Neural cell (in vitro differentiated cells): ENCODE data around the gene SH3BGRL.

ENCODE experiments used
- EP300 ChIP-seq: fragments of 450-650 bp; conservative IDR thresholded peaks from 2 replicates; pipeline ENCODE4 v1.6.1; 2014; ENCODE audit warnings: antibody characterized with exemption, mild to moderate bottlenecking, moderate library complexity; ENCODE audit not compliant: poor library complexity, severe bottlenecking
- RAD21 ChIP-seq: fragments of 450-650 bp; conservative IDR thresholded peaks from 2 replicates; pipeline ENCODE4 v1.6.1; 2014; ENCODE audit warnings: antibody characterized with exemption, mild to moderate bottlenecking, moderate library complexity

DNA sequence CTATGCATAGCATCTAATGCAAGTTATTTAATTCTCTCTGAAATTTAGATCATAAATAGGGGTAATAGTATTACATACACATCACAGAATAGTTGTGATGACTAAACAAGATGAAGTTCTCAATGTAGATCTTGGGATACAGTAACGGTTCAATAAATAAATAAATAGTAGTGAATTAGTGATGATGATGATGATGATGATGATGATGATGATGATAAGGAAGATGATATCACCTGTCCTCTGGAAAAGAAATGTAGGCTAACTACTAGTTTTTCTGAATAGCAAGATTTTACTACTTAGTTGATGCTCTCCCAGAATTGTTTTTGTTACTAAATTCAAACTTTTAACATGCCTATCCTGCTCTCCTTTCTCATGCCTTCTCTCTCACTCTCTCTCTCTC lies 30.3 kb downstream of the SH3BGRL start:
- TF ChIP-seq RAD21 (no peak), EP300 (no peak)
